HG02623 (cell line): ENCODE measurements around the gene SMIM38.

ENCODE experiments used
- ATAC-seq: cut with Tn5 transposase; IDR thresholded peaks from one replicate; pipeline ENCODE4 v1.9.1; 2021; ENCODE audit warnings: moderate library complexity; ENCODE audit not compliant: unreplicated experiment

SMIM38 gene

GRCh38 chr11:69200331-69201065 lies 44.8 kb downstream of the SMIM38 start:
- ATAC-seq = no peak

- no peak for ATAC-seq
These were observed 45.3 kb downstream of the SMIM38 start for GRCh38 chr11:69201066-69201365.

GRCh38 chr11:69201764-69202370 lies 46.1 kb downstream of the SMIM38 start:
- ATAC-seq = no peak

- no peak for ATAC-seq
These were observed 46.9 kb downstream of the SMIM38 start for GRCh38 chr11:69202511-69203221.

- no peak for ATAC-seq
These were observed 47.6 kb downstream of the SMIM38 start for GRCh38 chr11:69203381-69203780.

- ATAC-seq = no peak
These were observed 48.1 kb downstream of the SMIM38 start for GRCh38 chr11:69203901-69204245.

GRCh38 chr11:69204246-69204940 lies 48.7 kb downstream of the SMIM38 start:
- no peak for ATAC-seq

GRCh38 chr11:69204941-69205742 lies 49.4 kb downstream of the SMIM38 start:
- ATAC-seq = no peak
